Aorta (tissue), 5 donors: ENCODE results near the gene TDRD12. TPM values are rescaled to one million over a fixed set of nuclear protein-coding genes. Genes with fewer than 3 reads are reported as not detected.

ENCODE experiments used
- ATAC-seq: fragments of 200-7000 bp; cut with Tn5 transposase; one replicate; pipeline ENCODE4 v1.9.1; 2022; ENCODE audit warnings: moderate library complexity; ENCODE audit not compliant: low FRiP score
- DNase-seq, 2 donors: peaks; one replicate each; pipeline ENCODE4 v3.0.0-alpha.2; 2020
- H3K27ac ChIP-seq, 2 donors: one replicate each; pipeline ENCODE4 v1.5.1; 2013; ENCODE audit warnings: low read length in 2 of 2, mild to moderate bottlenecking in 2 of 2, moderate library complexity in 2 of 2, control low read depth in 1 of 2, inconsistent platforms in 1 of 2, low read depth in 1 of 2
- H3K27me3 ChIP-seq, 2 donors: one replicate each; pipeline ENCODE4 v1.6.1; 2013; ENCODE audit warnings: control low read depth in 1 of 2, low read length in 1 of 2, mild to moderate bottlenecking in 1 of 2, moderate library complexity in 1 of 2; ENCODE audit not compliant: insufficient read depth in 2 of 2, control insufficient read depth in 1 of 2
- H3K36me3 ChIP-seq, 2 donors: one replicate each; pipeline ENCODE4 v1.6.1; 2013; ENCODE audit warnings: control low read depth in 1 of 2, low read length in 1 of 2, mild to moderate bottlenecking in 1 of 2; ENCODE audit not compliant: insufficient read depth in 2 of 2, control insufficient read depth in 1 of 2
- H3K4me1 ChIP-seq, 2 donors: one replicate each; pipeline ENCODE4 v1.6.1; 2013; ENCODE audit warnings: low read length in 2 of 2, control low read depth in 1 of 2, mild to moderate bottlenecking in 1 of 2, moderate library complexity in 1 of 2; ENCODE audit not compliant: insufficient read depth in 2 of 2, control insufficient read depth in 1 of 2
- H3K4me3 ChIP-seq, 2 donors: one replicate each; pipeline ENCODE4 v1.5.1; 2013; ENCODE audit warnings: low read length in 2 of 2, control low read depth in 1 of 2, mild to moderate bottlenecking in 1 of 2
- H3K9me3 ChIP-seq: one replicate; pipeline ENCODE4 v1.6.1; 2013; ENCODE audit warnings: mild to moderate bottlenecking, low read length; ENCODE audit not compliant: control insufficient read depth
- WGBS, 2 donors: extraction: QIAGEN DNeasy Blood & Tissue Kit; methylation state at CpG; one replicate each; pipeline ENCODE4 v1.1.7; 2013; 5-methylcytosine and 5-hydroxymethylcytosine counted together
- intact Hi-C, 2 donors: fragments of 100-400 bp; cut with DNase I; formaldehyde crosslinking; loops; one replicate each; pipeline versions ENCODE4 v1.14.2 to v1.15.0; 2022
- polyA plus RNA-seq, 2 donors: library from polyadenylated mRNA; stranded (reverse); fragments of 200-250 nt; gene quantifications; one replicate each; pipeline ENCODE4 v1.2.3, GENCODE V29; 2013
- total RNA-seq, 2 donors: library from RNA; stranded (reverse); fragmentation: NEBNext Ultra II Directional; extraction: Animal tissue kit (Norgen Biotek cat#: 25700); gene quantifications; one replicate each; pipeline ENCODE4 v1.2.1, GENCODE V29; 2021
- donor health status: healthy with polysubstance abuse.
- donor health status: Bipolar disorder and iron deficiency.
- donor health status: DM: no; HTN: no; CAD: no.
- donor health status: DM: no; HTN: no; CAD: no.
- donor health status: DM: yes; HTN: yes; CAD: no.

Gene TDRD12
- total and polyA plus RNA-seq, 4 donors = 0.03 to 0.18 TPM; not detected in 2

DNA sequence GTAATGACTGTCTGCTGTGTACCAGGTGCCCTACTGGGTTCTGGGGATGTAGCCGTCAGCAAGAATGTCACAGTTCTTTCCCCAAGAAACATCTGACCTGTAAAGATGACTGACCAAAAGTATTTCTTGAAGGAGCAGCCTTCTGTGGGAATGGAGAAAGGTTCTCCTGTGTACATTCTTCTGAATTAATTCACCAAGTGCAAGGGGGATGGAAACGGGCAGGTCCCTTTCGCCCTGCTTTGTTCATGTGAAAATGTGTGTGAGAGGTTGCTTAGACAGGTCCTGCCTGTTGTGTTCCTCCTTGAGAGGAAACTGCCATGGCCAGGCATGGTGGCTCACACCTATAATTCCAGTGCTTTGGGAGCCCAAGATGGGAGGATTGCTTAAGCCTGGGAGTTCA is 93.0 kb downstream of the TDRD12 start:
- no peaks in the 10 kb centered on the region for H3K9me3 ChIP-seq
- peak in 1 of 2 donors; percentile 12 for DNase-seq
- no peak overlapping the region for H3K27ac ChIP-seq
- no peaks in the 10 kb centered on the region for H3K4me1 ChIP-seq
- WGBS, 2 donors = 66 to 74% methylated on average over 3 of the region's 3 CpGs
- no peaks in the 10 kb centered on the region for H3K36me3 ChIP-seq
- no peaks in the 10 kb centered on the region for H3K27me3 ChIP-seq
- intact Hi-C loops = no loop called here
- no peak for ATAC-seq
- no peak overlapping the region for H3K4me3 ChIP-seq

DNA sequence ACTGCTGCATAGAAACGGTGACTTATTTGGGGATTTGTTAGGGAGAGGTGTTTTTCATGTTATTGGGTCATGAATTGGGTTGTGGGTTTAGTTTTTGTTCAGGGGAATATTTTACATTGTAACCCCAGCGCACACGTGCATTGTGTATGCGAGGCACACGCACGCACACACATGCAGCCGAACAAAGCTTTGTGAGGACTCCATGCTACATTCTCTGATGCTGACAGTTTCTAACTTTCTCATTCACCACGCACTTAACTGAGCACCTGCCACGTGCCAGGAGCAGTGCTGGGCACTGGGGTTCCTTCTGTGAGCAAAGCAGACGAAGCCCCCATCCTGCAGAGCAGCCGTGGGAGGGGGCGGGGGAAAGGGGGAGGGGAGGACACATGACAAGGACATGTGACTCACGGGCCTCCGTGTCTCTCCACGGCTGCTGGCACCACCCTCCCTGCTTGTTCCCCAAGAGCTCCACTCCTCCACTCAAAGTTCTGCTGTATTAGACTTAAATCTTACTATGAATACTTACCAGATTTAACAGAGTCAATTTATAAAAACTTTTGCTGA is 94.4 kb downstream of the TDRD12 start:
- Histone ChIP-seq H3K36me3 (no peaks in the 10 kb centered on the region), H3K27me3 (no peaks in the 10 kb centered on the region), H3K9me3 (no peaks in the 10 kb centered on the region), H3K4me3 (no peak overlapping the region), H3K4me1 (no peaks in the 10 kb centered on the region), H3K27ac (no peak overlapping the region)
- DNase-seq (peak in 1 of 2 donors; percentile 51), ATAC-seq (no peak)
- intact Hi-C loops = no loop called here
- 43 to 52% methylated on average over 13 to 15 of the region's 15 CpGs for WGBS, 2 donors

DNA sequence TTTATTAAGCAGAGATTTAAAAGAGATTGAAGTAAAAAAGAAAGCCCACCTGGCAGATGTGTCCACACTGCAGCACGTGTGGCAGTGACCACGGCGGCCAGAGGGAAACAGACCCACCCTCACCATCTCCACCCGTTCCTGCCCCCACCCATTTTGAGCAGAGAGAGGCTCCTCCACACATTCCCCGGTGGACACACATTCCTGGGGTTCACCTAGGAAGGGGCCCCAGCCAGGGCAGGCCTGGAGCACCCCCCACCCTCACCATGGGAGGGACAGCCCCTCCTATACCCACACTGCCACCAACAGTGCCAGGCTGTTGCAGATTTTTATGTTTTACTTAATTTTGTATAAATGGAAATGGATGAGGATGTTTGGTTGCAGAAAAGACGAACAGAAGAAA is 95.1 kb downstream of the TDRD12 start:
- Histone ChIP-seq H3K27me3 (no peaks in the 10 kb centered on the region), H3K36me3 (no peaks in the 10 kb centered on the region), H3K27ac (no peak overlapping the region), H3K4me3 (no peak overlapping the region), H3K4me1 (no peaks in the 10 kb centered on the region), H3K9me3 (no peaks in the 10 kb centered on the region)
- WGBS, 2 donors = 63 to 71% methylated on average over 5 to 6 of the region's 6 CpGs
- no peak for ATAC-seq
- peak in 1 of 2 donors; percentile 37 for DNase-seq
- intact Hi-C loops = no loop called here

DNA sequence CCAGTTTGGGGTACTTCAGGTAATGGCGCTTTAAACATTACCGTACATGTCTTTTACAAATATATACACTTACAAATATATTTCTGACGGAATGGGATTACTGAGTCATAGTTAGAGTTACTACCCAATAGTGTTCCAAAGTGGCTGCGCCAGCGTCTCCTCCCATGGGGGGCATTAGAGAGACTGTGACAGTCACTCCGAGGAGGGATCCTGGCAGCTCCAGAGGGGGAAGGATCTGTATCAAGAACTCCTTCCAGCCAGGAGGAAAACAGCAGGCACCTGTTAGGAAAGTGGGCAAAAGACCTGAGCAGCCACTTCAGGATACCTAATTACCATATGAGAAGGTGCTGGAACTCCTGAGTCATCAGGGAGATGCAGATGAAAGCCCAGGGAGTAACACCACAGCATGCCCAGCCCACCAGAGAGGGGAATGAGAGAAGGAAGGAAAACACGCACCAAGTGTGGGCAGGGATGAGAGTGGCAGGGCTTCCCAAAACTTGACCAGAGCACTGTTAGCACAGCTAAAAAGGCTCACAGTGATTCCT is 97.1 kb downstream of the TDRD12 start:
- H3K27ac ChIP-seq = no peak overlapping the region
- no peak overlapping the region for H3K4me3 ChIP-seq
- DNase-seq (peak in 1 of 2 donors; percentile 42), ATAC-seq (no peak)
- no peaks in the 10 kb centered on the region for H3K27me3 ChIP-seq
- WGBS, 2 donors = 40 to 46% methylated on average over 7 of the region's 7 CpGs
- no peaks in the 10 kb centered on the region for H3K9me3 ChIP-seq
- no peaks in the 10 kb centered on the region for H3K4me1 ChIP-seq
- intact Hi-C loops = no loop called here
- no peaks in the 10 kb centered on the region for H3K36me3 ChIP-seq

DNA sequence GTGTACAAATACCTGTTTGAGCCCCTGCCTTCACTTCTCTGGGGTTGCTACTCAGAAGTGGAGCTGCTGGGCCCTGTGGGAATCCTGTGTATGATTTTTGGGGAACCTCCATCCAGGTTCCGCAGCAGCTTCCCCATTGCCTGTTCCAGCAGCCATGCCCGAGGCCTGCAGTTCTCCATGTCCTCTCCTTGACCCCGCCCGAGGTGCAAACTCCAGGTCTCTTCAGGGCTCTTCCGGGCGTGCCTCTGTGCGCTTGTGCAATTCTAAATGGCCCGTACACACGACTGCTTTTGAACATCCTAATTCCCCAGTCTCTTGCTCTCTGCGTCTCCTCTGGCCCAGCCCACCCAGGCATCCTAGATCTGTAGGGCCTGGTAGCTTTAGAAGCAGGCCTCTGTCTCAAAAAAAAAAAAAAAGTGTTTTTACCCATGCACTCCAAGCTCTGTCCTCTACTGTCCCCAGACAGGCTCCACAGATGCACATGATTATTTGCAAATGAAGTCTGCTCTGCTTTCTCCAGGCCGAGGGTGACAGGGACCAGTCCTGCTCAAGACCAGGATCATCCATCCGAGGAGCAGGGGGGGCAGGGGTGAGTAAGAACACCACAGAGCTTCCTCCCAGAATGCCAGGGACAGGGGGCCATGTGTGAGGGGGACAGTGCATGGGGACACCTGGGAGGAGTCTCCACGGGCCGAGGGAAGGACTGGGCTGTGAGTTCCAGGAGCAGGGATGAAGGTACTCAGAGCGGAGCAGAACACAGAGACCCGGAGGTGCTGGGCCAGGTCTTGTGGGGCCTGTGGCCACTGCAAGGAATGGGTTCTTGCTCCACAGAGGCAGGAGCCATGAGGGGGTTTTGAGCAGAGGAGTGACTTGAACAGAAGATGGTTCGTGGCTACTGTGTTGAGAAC is 98.3 kb downstream of the TDRD12 start:
- Histone ChIP-seq H3K27me3 (no peaks in the 10 kb centered on the region), H3K4me1 (no peaks in the 10 kb centered on the region), H3K9me3 (no peaks in the 10 kb centered on the region), H3K36me3 (no peaks in the 10 kb centered on the region), H3K27ac (no peak overlapping the region), H3K4me3 (no peak overlapping the region)
- intact Hi-C loops = no loop called here
- ATAC-seq (no peak), DNase-seq (peak in 1 of 2 donors; percentile 66)
- WGBS, 2 donors = 79 to 83% methylated on average over 17 of the region's 17 CpGs

DNA sequence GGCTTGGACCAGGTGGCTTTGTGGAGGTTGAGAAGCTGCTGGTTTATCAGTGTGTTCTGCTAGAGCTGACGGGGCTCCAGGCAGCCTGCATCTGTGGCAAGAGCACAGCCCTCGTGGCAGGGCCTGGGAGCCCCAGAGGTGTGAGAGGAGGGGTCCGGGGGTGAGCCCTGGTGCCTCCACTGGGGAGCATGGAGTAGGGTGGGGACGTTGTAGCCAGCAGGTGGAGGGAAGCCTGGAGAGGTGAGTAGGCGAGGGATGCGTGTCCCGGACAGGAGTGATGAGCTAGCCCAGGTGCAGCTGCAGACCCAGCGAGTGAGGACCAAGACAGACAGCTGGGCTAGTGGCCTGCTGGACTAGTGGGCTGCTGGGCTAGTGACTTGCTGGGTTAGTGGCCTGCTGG is 99.0 kb downstream of the TDRD12 start:
- peak in 1 of 2 donors; percentile 25 for DNase-seq
- intact Hi-C loops = no loop called here
- WGBS, 2 donors = 80 to 86% methylated on average over 8 of the region's 8 CpGs
- Histone ChIP-seq H3K4me3 (no peak overlapping the region), H3K9me3 (no peaks in the 10 kb centered on the region), H3K27me3 (no peaks in the 10 kb centered on the region), H3K36me3 (no peaks in the 10 kb centered on the region), H3K4me1 (no peaks in the 10 kb centered on the region), H3K27ac (no peak overlapping the region)
- ATAC-seq = no peak

DNA sequence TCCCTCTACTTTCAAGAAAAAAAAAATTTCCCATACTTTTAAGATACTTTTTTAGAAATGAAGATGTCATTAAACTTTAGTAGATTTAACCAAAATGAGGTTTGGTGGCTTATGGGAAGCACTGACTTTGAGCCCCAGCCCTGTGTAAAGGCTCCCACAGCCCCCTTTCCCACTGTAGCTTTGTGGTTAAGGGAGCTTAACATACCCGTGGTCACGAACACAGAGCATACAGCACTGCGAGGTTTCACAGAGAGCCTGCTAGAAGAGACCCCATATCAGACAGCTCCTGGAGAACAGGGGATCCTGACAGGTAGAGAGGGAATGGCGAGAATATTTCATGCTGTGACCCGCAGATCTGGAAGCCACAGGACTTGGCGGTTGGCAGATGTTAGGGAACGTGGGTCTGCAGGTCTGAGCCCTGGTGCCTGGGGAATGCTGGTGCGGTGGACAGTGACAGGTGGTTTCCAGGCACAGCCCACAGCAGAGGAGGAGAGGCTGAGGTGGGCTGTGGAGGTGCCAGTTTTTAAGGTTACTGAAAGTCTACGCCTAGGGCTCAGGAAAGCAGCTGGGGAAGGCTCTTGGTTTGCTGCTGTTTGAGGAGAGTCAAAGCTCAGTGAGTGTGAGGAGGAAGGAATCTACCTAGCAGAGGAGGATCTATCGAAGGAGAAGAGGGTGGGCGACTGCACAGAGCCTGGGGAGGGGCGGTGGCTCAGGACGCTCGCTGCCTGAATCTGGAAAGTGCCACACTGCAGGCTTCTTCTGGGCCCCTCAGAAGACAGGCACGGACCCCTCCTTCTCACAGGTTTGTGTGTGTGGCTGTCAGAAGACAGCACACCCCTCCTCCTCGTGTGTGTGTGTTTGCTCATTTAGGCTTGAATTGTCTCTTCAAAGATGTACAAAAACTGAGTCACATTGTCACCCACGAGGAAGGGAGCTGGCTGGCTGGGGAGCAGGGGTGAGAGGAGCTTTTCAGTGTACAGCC is 100.1 kb downstream of the TDRD12 start:
- Histone ChIP-seq H3K27ac (no peak overlapping the region), H3K36me3 (no peaks in the 10 kb centered on the region), H3K9me3 (no peaks in the 10 kb centered on the region), H3K4me3 (no peak overlapping the region), H3K27me3 (no peaks in the 10 kb centered on the region), H3K4me1 (no peaks in the 10 kb centered on the region)
- DNase-seq = no peak
- 52 to 58% methylated on average over 17 of the region's 17 CpGs for WGBS, 2 donors
- ATAC-seq = no peak
- intact Hi-C loops = no loop called here
